ENCODE results near the gene TMEM89.
A peak's percentile ranks its signal among the peaks of the same experiment; 100 is the strongest.

Gene TMEM89

GRCh38 chr3:48595526-48596121 is 25.9 kb downstream of the TMEM89 start:
- peak overlapping the region; percentile 84 for H3K27ac Mint-ChIP-seq
- ATAC-seq (ENCODE audit: low read depth) = no peak
- H3K4me3 Mint-ChIP-seq = no peak overlapping the region

GRCh38 chr3:48595075-48595525 is 26.5 kb downstream of the TMEM89 start, which contains the start of gene COL7A1:
Gene COL7A1 (minus strand): TSS chr3:48595329. CDS start chr3:48595159, 170 bp downstream.
- H3K4me1 Mint-ChIP-seq = peaks cover 14% of the 10 kb centered on the region
- ATAC-seq (ENCODE audit: low read depth) (peak; percentile 76), DNase-seq (ENCODE audit: low spot score in 2 of 2) (peak in 1 of 2 donors; percentile 18)
- peaks cover 14% of the 10 kb centered on the region for H3K36me3 Mint-ChIP-seq
- peak within 1 kb of the TSS; percentile 53 for H3K4me3 Mint-ChIP-seq
- peak within 1 kb of the TSS; percentile 84 for H3K27ac Mint-ChIP-seq
- H3K9me3 Mint-ChIP-seq = no peaks in the 10 kb centered on the region
- peaks cover 23% of the 10 kb centered on the region for H3K27me3 Mint-ChIP-seq

More at GRCh38 chr3:48595526-48596121, 25.9 kb downstream of the TMEM89 start:
- no peaks in the 10 kb centered on the region for H3K9me3 Mint-ChIP-seq
- H3K27me3 Mint-ChIP-seq = peaks cover 19% of the 10 kb centered on the region
- H3K36me3 Mint-ChIP-seq = peaks cover 19% of the 10 kb centered on the region
- peaks cover 14% of the 10 kb centered on the region for H3K4me1 Mint-ChIP-seq
- DNase-seq (ENCODE audit: low spot score in 2 of 2) = no peak

- peak overlapping the region; percentile 53 for H3K4me3 Mint-ChIP-seq
- peaks cover 14% of the 10 kb centered on the region for H3K4me1 Mint-ChIP-seq
- no peak overlapping the region for H3K27ac Mint-ChIP-seq
- no peak for DNase-seq (ENCODE audit: low spot score in 2 of 2)
- ATAC-seq (ENCODE audit: low read depth) = peak; percentile 5
- no peaks in the 10 kb centered on the region for H3K9me3 Mint-ChIP-seq
- H3K27me3 Mint-ChIP-seq = peaks cover 27% of the 10 kb centered on the region
- H3K36me3 Mint-ChIP-seq = peaks cover 14% of the 10 kb centered on the region
These were observed 27.0 kb downstream of the TMEM89 start for GRCh38 chr3:48594417-48595049.

GRCh38 chr3:48593337-48593736 is 28.2 kb downstream of the TMEM89 start:
- ATAC-seq (ENCODE audit: low read depth) (no peak), DNase-seq (ENCODE audit: low spot score in 2 of 2) (no peak)
- Mint-ChIP-seq H3K9me3 (no peaks in the 10 kb centered on the region), H3K27me3 (peaks cover 35% of the 10 kb centered on the region), H3K27ac (no peak overlapping the region), H3K4me1 (peaks cover 17% of the 10 kb centered on the region), H3K4me3 (no peak overlapping the region), H3K36me3 (peaks cover 8% of the 10 kb centered on the region)

- DNase-seq (ENCODE audit: low spot score in 2 of 2) (no peak), ATAC-seq (ENCODE audit: low read depth) (no peak)
- H3K36me3 Mint-ChIP-seq = peaks cover 8% of the 10 kb centered on the region
- peaks cover 17% of the 10 kb centered on the region for H3K4me1 Mint-ChIP-seq
- no peak overlapping the region for H3K27ac Mint-ChIP-seq
- H3K9me3 Mint-ChIP-seq = no peaks in the 10 kb centered on the region
- H3K4me3 Mint-ChIP-seq = no peak overlapping the region
- peaks cover 38% of the 10 kb centered on the region for H3K27me3 Mint-ChIP-seq
These were observed 29.0 kb downstream of the TMEM89 start for GRCh38 chr3:48592519-48593087.

GRCh38 chr3:48591886-48592518 is 29.6 kb downstream of the TMEM89 start:
- no peak overlapping the region for H3K27ac Mint-ChIP-seq
- no peaks in the 10 kb centered on the region for H3K9me3 Mint-ChIP-seq
- ATAC-seq (ENCODE audit: low read depth) = no peak
- peaks cover 5% of the 10 kb centered on the region for H3K36me3 Mint-ChIP-seq
- no peak for DNase-seq (ENCODE audit: low spot score in 2 of 2)
- H3K27me3 Mint-ChIP-seq = peaks cover 43% of the 10 kb centered on the region
- H3K4me3 Mint-ChIP-seq = no peak overlapping the region
- H3K4me1 Mint-ChIP-seq = peaks cover 14% of the 10 kb centered on the region

- ATAC-seq (ENCODE audit: low read depth) (no peak), DNase-seq (ENCODE audit: low spot score in 2 of 2) (no peak)
- H3K27me3 Mint-ChIP-seq = peaks cover 46% of the 10 kb centered on the region
- H3K4me1 Mint-ChIP-seq = peaks cover 14% of the 10 kb centered on the region
- no peak overlapping the region for H3K27ac Mint-ChIP-seq
- peaks cover 5% of the 10 kb centered on the region for H3K36me3 Mint-ChIP-seq
- H3K9me3 Mint-ChIP-seq = no peaks in the 10 kb centered on the region
- no peak overlapping the region for H3K4me3 Mint-ChIP-seq
These were observed 30.1 kb downstream of the TMEM89 start for GRCh38 chr3:48591436-48591835.

GRCh38 chr3:48588230-48588629 is 33.3 kb downstream of the TMEM89 start:
- H3K4me3 Mint-ChIP-seq = no peak overlapping the region
- no peak for ATAC-seq (ENCODE audit: low read depth)
- H3K27me3 Mint-ChIP-seq = peaks cover 40% of the 10 kb centered on the region

GRCh38 chr3:48587686-48588085 is 33.9 kb downstream of the TMEM89 start:
- DNase-seq (ENCODE audit: low spot score in 2 of 2) (no peak), ATAC-seq (ENCODE audit: low read depth) (no peak)
- Mint-ChIP-seq H3K27me3 (peaks cover 37% of the 10 kb centered on the region), H3K4me1 (peaks cover 3% of the 10 kb centered on the region), H3K4me3 (no peak overlapping the region), H3K27ac (no peak overlapping the region), H3K36me3 (peaks cover 5% of the 10 kb centered on the region), H3K9me3 (no peaks in the 10 kb centered on the region)

More at GRCh38 chr3:48588230-48588629, 33.3 kb downstream of the TMEM89 start:
- H3K9me3 Mint-ChIP-seq = no peaks in the 10 kb centered on the region
- peaks cover 5% of the 10 kb centered on the region for H3K36me3 Mint-ChIP-seq
- no peak for DNase-seq (ENCODE audit: low spot score in 2 of 2)
- no peak overlapping the region for H3K27ac Mint-ChIP-seq
- H3K4me1 Mint-ChIP-seq = peaks cover 3% of the 10 kb centered on the region

GRCh38 chr3:48585411-48585810 is 36.2 kb downstream of the TMEM89 start:
- Mint-ChIP-seq H3K4me1 (peaks cover 3% of the 10 kb centered on the region), H3K27me3 (peaks cover 30% of the 10 kb centered on the region), H3K9me3 (no peaks in the 10 kb centered on the region), H3K36me3 (peaks cover 3% of the 10 kb centered on the region), H3K4me3 (no peak overlapping the region), H3K27ac (no peak overlapping the region)
- ATAC-seq (ENCODE audit: low read depth) (no peak), DNase-seq (ENCODE audit: low spot score in 2 of 2) (no peak)

- ATAC-seq (ENCODE audit: low read depth) (no peak), DNase-seq (ENCODE audit: low spot score in 2 of 2) (no peak)
- no peaks in the 10 kb centered on the region for H3K9me3 Mint-ChIP-seq
- H3K36me3 Mint-ChIP-seq = peaks cover 3% of the 10 kb centered on the region
- H3K4me3 Mint-ChIP-seq = no peak overlapping the region
- H3K27ac Mint-ChIP-seq = no peak overlapping the region
- peaks cover 27% of the 10 kb centered on the region for H3K27me3 Mint-ChIP-seq
- H3K4me1 Mint-ChIP-seq = peaks cover 3% of the 10 kb centered on the region
These were observed 36.7 kb downstream of the TMEM89 start for GRCh38 chr3:48584836-48585235.

- ATAC-seq (ENCODE audit: low read depth) = no peak
These were observed 39.7 kb downstream of the TMEM89 start for GRCh38 chr3:48581621-48582481.

GRCh38 chr3:48576647-48577046 is 44.9 kb downstream of the TMEM89 start:
- Mint-ChIP-seq H3K4me3 (no peak overlapping the region), H3K36me3 (no peaks in the 10 kb centered on the region), H3K9me3 (no peaks in the 10 kb centered on the region), H3K27ac (no peak overlapping the region), H3K4me1 (no peaks in the 10 kb centered on the region), H3K27me3 (peaks cover 2% of the 10 kb centered on the region)
- no peak for ATAC-seq (ENCODE audit: low read depth)
- DNase-seq (ENCODE audit: low spot score in 2 of 2) = no peak

More at GRCh38 chr3:48581621-48582481, 39.7 kb downstream of the TMEM89 start:
- Mint-ChIP-seq H3K9me3 (no peaks in the 10 kb centered on the region), H3K4me1 (no peaks in the 10 kb centered on the region), H3K36me3 (no peaks in the 10 kb centered on the region), H3K27me3 (peaks cover 8% of the 10 kb centered on the region), H3K27ac (no peak overlapping the region), H3K4me3 (no peak overlapping the region)
- no peak for DNase-seq (ENCODE audit: low spot score in 2 of 2)

Measured in memory B cell (primary cell).